Activated CD4-positive, alpha-beta T cell treated with anti-CD3 and anti-CD28 coated beads, Interleukin-2, Interleukin-6, amounts not matched to agents 100 ng/mL and 50 ng/mL, durations not matched to agents 16 hours and 8 hours (primary cell): ENCODE results near the gene TTC21B.
A peak's percentile ranks its signal among the peaks of the same experiment; 100 is the strongest.

Source experiments
- DNase-seq: peaks from one replicate; pipeline ENCODE4 v3.0.0-alpha.2; 2020

TTC21B gene

GRCh38 chr2:165920748-165921147 lies 32.8 kb downstream of the TTC21B start:
- peak; percentile 23 for DNase-seq

- DNase-seq: no peak
These were observed 39.9 kb downstream of the TTC21B start for GRCh38 chr2:165913636-165914035.

DNA sequence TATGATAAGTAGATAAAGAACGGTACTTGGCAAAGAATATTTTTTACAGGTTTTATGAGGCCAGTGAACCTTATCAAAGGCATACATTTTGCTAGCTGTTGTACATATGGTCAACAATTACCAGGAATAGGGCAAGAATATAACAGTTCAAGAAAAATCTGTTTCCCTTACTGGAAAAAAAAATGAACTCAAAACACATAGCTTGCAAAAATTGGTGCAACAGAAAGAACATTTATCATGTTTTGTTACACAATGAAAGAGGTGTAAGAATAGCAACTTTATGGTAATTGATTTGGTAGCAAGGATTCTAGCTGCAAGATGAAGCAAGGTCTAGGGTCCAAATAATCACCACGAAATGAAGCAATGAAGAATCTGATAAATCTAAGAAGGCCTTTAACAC lies 41.6 kb downstream of the TTC21B start:
- no peak for DNase-seq

DNA sequence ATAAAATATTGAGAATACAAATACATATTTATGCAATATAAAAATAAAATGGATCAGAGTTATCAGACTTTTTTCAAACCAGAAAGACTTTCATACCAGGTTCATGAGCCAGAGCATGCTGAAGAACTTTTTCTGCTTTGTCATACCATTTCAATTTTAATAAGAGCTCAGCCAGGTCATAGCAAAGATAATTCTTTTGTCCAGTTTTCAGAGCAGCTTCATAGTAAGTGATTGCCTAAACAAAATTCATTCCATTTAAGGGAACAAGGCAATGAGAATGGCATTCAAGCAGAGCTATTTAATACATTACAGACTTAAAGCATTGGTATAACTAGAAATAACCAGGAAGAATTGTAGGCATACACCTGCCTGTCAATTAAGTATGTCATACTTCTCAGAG lies 42.3 kb downstream of the TTC21B start:
- no peak for DNase-seq

DNA sequence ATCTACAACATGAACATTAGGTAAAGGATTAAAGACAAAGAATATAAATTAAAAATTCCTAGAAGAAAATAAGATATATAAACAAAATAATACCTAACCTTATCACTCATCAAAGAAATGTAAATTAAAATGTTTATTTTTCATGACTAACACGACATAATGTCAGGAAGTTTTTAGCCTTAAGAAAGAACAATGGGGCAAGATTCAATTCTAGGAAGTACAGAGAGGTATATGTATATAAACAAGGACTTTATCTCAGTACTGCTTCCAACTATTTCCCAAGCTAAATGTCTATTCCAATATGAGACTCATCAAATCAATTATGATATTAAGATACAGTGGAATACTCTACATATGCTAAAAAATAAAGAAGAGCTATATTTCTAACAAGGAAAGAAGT lies 44.1 kb downstream of the TTC21B start:
- no peak for DNase-seq

DNA sequence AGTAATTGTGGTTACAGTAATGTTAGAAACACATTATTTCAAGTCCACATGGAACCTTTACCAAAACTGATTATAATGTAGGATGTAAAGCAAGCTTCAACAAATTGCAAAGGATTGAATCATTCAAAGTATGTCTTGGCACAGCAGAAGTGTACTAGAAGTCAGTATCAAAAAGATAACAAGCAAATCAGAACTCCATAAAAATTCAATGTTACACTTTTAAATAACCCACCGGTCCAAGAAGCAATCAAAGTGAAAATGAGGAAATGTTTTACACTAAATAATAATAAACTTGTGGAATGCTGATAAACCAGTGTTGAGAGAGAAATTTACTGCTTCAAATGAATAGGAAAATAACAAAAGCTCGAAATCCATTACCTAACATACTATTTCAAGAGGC lies 47.7 kb downstream of the TTC21B start:
- DNase-seq: no peak

- no peak for DNase-seq
These were observed 48.3 kb downstream of the TTC21B start for GRCh38 chr2:165905269-165905668.

- DNase-seq: no peak
These were observed 49.1 kb downstream of the TTC21B start for GRCh38 chr2:165904432-165904831.

DNA sequence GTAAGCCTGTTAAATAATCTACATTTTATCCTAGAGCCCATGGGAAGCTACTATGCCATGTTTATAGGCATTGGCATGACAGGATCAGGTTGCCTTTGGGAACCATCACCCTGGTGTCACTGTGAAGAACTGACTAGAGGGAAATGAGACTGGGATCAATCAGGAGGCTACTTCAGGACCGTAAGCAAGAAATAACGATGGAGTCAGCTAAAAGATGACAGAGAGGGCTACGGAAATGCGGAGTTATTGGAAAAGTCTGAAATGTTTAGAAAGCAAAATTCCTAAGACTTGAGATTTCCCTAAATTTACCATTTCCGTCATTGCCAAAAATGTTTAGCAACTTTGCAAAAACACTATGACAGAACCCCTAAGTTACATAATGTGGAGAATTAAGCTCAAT lies 50.2 kb downstream of the TTC21B start:
- DNase-seq: no peak

- no peak for DNase-seq
These were observed 50.6 kb downstream of the TTC21B start for GRCh38 chr2:165902934-165903333.

GRCh38 chr2:165901620-165902298 lies 51.8 kb downstream of the TTC21B start:
- DNase-seq: no peak

DNA sequence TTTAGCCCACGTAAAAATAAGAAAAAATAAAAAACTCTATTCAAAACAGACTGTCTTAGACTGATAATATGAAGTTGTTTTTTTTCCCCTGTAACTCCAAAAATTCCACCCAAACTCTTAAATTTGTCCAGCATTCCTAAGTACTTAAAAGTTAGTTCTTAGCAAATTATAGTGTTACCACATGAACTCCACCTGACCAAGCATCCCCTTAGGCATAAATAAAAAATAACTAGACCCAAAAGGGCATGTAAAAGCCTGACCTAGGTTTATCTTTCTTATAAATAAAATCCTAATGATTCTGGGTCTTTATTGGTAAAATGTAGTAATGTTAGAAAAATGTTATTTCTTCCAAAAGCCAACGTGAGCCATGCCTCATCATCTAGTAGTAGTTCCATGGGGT lies 54.3 kb downstream of the TTC21B start:
- no peak for DNase-seq

GRCh38 chr2:165898381-165898780 lies 55.2 kb downstream of the TTC21B start:
- DNase-seq: no peak

GRCh38 chr2:165897726-165898125 lies 55.9 kb downstream of the TTC21B start:
- DNase-seq: no peak

GRCh38 chr2:165897074-165897473 lies 56.5 kb downstream of the TTC21B start:
- DNase-seq: no peak

GRCh38 chr2:165895974-165896373 lies 57.6 kb downstream of the TTC21B start:
- DNase-seq: no peak

DNA sequence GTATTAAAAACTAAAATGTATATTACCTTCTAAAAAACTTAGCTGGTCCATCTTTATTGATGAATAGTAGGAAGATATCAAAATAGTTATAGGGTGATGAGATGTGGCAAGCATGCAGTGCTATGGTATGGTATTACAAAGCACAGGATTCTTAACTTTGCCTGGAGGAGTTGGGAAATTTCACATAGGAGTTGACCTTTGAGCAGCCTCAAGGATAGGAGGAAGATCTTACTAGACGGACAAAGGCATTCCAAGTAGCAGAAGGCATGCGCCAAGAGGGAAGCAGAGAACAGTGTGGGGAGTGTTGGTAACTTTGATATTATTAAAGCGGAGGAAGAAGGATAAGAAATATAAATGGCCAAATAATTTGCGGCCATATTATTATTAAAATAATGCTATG lies 60.0 kb downstream of the TTC21B start:
- no peak for DNase-seq

DNA sequence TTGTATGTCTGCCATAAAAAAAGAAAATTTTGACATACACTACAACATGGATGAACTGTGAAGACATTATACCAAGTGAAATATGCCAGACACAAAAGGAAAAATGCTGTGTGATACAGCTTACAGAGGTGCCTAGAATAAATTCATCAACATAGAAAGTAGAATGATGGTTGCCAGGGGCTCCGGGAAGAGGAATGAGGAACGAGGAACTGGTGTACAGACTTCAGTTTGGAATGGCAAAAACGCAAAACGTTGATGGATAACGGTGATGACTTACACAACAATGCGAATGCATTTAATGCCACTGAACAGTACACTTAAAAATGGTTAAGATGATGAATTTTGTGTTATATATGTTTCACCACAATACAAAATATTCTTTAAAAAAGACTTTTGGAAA lies 61.0 kb downstream of the TTC21B start:
- no peak for DNase-seq

- no peak for DNase-seq
These were observed 61.6 kb downstream of the TTC21B start for GRCh38 chr2:165891943-165892342.

GRCh38 chr2:165891345-165891744 lies 62.2 kb downstream of the TTC21B start:
- DNase-seq: no peak

GRCh38 chr2:165889798-165890197 lies 63.8 kb downstream of the TTC21B start:
- no peak for DNase-seq

- no peak for DNase-seq
These were observed 64.4 kb downstream of the TTC21B start for GRCh38 chr2:165889158-165889557.

DNA sequence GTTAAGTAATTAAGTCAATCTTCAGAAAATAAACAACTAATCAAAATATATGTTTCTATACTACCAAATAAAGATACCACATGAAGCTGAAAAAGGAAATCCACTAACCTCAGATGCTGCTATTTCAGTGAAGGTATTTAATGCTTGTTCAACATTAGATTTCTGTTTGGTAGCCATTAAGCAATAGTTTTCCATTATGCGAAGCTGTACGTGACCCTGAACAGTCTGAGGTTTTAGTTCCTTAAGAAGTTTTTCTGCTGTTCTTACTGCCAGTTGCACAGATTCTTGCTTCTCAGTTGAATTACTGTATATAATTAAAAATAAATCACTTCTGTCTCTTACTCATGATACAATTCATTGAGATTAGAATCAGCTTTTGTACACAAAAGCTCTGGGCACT lies 65.4 kb downstream of the TTC21B start:
- DNase-seq: no peak

- no peak for DNase-seq
These were observed 67.0 kb downstream of the TTC21B start for GRCh38 chr2:165886487-165887146.
